HS-27A (cell line): Measurements from ENCODE around the gene PHF14.

Source experiments
- DNase-seq: peaks from one replicate; pipeline ENCODE4 v3.0.0-alpha.2; 2012; ENCODE audit warnings: low read depth, missing footprints

PHF14 gene

DNA sequence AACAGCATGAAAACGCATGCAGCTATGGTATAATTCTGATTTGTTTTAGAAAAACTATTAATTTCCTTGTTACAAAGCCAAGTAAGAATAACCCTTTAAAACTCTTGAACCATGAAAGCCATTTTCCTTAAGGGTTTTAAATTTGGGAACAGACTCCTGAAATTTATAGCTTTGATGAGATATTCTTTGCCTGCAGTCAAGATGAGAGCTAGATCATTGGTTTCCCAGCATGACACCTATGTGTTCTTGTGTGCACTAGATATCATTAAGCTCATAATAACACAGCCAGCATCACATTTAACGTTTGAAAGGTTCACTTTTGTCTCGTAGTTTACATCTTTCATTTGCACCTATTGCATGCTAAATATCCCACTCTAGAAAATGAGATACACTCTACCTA lies 202.2 kb downstream of the PHF14 start:
- DNase-seq: no peak

DNA sequence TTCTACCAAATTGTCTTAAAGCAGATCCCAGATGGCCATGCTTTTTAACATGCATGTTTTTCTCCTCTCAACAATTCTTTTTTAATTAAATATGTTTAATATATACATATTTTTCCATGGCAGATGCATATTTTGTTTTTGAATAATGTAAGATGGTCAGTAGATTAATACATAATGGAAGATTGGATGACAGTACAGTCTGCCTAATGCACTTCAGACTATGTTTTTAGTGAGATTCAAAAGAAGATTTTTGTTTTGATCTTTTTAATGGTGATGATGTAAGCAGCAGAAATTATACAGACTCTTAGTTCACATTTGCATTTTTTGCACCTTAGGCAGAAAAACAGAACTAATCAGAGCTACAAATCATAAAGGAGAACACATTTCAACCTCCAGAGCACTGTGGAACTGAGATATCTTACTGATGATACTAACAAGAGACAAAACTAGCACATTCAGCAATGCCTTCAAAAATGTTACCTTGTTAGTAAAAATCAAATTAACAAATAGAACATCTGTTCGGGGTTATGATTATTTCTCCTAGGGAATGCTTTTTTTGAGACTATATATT lies 203.4 kb downstream of the PHF14 start:
- DNase-seq: no peak

DNA sequence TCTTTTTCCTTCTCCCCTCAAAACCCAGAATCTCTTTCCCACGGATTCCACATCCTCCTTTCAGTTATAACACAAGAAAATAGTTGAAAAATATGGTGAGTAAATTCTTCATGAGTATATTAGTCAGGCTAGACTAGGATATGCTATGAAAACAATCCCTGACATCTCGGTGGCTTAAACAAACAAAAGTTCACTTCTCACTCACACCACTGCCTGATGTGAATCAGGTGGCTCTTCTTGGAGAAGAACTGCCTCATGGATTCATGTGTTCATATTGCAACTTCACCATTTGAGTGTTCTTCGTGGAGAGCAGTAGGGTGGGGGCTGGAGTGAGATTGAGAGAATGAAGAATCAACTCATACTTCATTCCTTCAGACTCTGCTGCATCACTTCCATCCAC lies 204.1 kb downstream of the PHF14 start:
- no peak for DNase-seq

GRCh38 chr7:11181590-11181989 lies 207.9 kb downstream of the PHF14 start:
- no peak for DNase-seq

- DNase-seq: no peak
Observed at GRCh38 chr7:11182736-11183135, 209.1 kb downstream of the PHF14 start.

GRCh38 chr7:11185179-11185815 lies 211.6 kb downstream of the PHF14 start:
- DNase-seq: no peak

DNA sequence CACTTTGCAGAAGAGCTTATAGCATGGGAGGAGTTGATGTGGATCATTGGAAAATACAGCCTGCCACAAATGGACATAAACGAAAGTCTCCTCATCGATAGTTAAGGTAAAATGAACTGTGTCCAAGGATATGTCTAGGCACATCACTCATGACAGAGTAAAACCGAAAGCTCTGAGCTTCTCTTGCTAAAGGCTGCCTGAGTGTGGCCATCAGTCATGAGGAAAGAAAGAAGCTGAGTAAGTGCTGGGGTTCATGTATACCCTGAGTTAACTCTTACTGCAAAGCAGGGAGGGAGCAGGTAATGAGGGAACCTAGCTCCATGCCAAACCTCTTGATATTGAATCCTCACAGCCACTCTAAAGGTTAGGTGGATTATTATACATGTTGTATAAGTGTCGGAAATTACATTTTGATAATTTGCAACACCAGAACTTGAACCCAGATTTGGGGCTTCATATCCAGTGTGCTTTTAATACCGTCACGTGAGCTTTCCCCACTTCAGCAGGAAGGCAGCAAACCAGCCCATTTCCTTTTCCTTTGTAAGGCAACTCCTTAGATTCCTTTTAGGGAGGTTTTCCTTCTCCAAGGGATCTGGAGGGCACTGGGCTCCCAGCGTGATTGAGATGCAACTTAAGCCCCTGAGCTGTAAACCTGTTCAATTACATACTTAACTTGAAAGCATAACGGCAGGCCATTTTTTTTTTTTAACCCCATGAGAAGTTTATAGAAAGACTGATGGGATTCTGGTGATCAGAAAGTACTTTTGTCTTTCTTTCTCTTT lies 215.0 kb downstream of the PHF14 start:
- DNase-seq: no peak

- DNase-seq: no peak
Observed at GRCh38 chr7:11191081-11191480, 217.4 kb downstream of the PHF14 start.

DNA sequence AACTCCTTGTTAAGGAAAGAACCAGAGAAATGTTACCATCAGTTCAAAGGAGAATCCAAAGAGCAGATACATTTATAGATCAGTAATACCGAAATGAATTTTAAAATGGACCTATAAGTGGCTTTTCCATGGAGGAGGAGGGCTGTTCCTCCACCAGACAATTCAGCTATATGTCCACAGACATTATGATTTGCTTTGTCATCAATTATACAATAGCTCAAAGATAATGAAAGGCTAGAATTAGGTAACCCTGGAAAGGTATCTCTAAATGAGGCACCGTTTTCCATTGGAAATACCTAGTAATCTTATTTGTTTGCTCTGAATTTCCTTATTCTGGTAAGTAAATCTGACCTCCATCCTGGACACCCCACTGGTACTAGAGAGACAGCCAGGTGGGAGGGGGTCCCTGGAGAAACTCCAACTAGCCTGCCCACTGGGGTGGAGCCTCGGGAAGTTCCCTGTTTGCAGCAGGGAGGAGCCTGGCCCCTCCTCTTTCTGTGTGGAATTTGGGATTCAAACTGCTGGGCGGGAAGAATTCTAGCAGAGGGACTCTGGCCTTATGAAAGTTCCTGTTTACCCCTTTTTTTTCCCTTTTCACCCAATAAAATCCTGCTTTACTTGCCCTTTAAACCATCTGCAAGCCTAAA lies 218.0 kb downstream of the PHF14 start:
- no peak for DNase-seq

GRCh38 chr7:11192506-11192905 lies 218.8 kb downstream of the PHF14 start:
- DNase-seq: no peak

DNA sequence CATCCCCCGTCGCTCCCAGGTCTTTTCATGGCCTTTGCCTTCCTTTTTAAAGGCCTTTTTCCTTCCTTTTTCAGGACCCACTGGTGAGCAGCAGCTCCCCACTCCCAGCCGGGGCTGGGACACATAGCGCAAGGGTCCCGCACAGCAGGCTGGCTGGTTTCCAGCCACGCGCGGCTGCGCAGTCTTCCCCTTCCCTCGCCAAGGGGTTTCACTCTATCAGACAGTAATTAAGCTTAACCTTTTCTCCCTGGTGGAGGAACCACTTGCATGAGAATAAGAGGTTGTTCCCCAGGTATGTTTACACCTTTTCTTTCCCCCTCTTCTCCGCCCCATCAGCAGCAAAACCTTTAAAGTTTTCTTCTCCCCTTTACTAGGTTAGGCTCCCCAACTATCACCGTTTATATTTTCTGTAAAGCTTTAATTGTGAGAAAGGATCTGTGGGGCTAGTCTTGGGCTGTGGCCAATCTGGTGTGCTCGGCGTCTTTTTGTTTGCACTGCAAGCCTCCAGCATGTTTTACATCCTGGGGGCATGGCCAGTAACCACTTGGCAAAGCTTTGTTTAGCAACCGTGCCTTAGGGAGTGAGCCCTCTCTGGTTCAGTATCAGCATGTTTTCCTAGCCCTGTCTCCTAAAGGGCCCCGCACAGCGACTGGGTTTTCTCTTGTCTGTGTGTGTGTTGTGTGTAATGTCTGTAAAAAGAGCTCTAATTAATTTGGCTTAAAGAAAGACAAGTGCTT lies 219.6 kb downstream of the PHF14 start:
- DNase-seq: no peak

DNA sequence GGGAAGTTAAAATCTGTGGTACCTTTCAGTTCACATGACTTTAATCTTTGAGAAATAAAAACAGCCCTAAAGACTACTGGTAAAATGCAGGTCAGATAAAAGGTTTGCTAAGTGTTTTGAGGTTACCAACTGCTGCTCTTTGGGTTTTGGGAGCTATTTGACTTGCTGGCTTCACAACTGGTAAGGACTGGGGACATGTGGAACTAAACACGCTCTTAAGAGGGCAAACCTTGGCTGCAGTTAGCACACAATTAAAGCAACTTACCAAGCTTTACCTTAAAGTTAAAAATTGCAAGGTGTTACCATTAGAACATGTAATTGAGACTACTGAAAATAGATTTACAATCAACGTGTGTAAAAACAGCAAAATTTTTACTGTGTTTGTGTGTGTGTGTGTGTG lies 220.2 kb downstream of the PHF14 start:
- no peak for DNase-seq

- DNase-seq: no peak
Observed at GRCh38 chr7:11194492-11194891, 220.8 kb downstream of the PHF14 start.

GRCh38 chr7:11195502-11195901 lies 221.8 kb downstream of the PHF14 start:
- no peak for DNase-seq

DNA sequence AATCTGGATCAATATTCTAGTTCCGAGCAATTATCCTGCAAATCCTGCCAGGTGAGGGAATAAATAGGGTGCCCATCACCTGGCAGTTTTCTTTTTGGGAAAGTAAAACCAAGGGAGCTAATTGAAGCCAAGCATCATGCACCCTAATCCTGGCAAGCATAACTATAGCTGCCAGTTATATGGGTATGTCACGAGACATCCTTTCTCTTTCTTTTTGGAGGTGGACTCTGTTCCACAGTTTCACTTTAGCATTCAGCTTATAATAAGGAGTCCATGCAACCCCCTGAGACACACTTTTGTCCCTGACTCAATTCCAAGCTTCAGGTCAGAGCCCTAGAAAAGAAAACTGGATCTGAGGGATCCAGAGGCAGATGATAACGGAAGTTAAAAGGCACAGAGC lies 222.5 kb downstream of the PHF14 start:
- no peak for DNase-seq

- DNase-seq: no peak
Observed at GRCh38 chr7:11203224-11203623, 229.6 kb downstream of the PHF14 start.

GRCh38 chr7:11203683-11204082 lies 230.0 kb downstream of the PHF14 start:
- DNase-seq: no peak

GRCh38 chr7:11206177-11206899 lies 232.7 kb downstream of the PHF14 start:
- DNase-seq: no peak

- DNase-seq: no peak
Observed at GRCh38 chr7:11207565-11207964, 233.9 kb downstream of the PHF14 start.

GRCh38 chr7:11208883-11209465 lies 235.3 kb downstream of the PHF14 start:
- no peak for DNase-seq

DNA sequence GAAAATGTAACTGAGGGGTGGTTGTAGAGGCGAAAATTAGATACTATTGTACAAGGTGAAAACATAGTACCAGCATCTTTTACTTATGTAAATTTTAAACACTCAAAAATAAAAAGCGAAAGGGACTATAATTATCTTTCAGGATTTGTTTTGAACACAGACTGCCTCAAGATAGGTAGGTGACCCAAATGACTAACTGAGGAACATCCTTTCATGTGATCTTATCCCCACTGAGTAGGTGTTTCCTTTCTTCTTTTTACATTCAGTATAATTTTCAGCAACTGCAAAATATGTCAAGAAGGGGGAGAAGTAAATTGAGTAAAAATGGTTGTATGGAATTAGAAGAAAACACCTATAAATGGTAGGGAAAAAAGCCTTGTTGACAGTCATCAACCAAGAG lies 236.7 kb downstream of the PHF14 start:
- DNase-seq: no peak
